Activated CD4-positive, alpha-beta memory T cell treated with anti-CD3 and anti-CD28 coated beads for 36 hours (primary cell): ENCODE results near the gene TNK2. TPM values are rescaled to one million over a fixed set of nuclear protein-coding genes. Genes with fewer than 3 reads are reported as not detected.
"Not testable (repeated sequence)": the region's sequence is repeated elsewhere in the genome, so short reads cannot be mapped to it uniquely, and the experiment has no call there.

ENCODE experiments used
- CTCF ChIA-PET: fragments of 350-600 bp; sonication (Branson Sonifier 250); formaldehyde crosslinking; loops from one replicate; lab custom pipeline; 2021; ENCODE audit warnings: antibody characterized with exemption, inconsistent platforms; lab: Charles Lee
- POLR2A ChIA-PET: fragments of 350-600 bp; sonication (Branson Sonifier 250); formaldehyde crosslinking; loops from one replicate; lab custom pipeline; 2021; ENCODE audit warnings: antibody characterized with exemption; lab: Charles Lee
- DNase-seq: peaks from one replicate; pipeline ENCODE4 v3.0.0-alpha.2; 2020
- H3K27ac Mint-ChIP-seq: one replicate; pipeline ENCODE4 v1.8.0; 2021; ENCODE audit warnings: mixed read lengths
- H3K27me3 Mint-ChIP-seq: one replicate; pipeline ENCODE4 v1.8.0; 2021; ENCODE audit warnings: mixed read lengths
- H3K36me3 Mint-ChIP-seq: one replicate; pipeline ENCODE4 v1.8.0; 2021; ENCODE audit warnings: mixed read lengths
- H3K4me1 Mint-ChIP-seq: one replicate; pipeline ENCODE4 v1.8.0; 2021; ENCODE audit warnings: low read depth, mixed read lengths
- H3K4me3 Mint-ChIP-seq: one replicate; pipeline ENCODE4 v1.8.0; 2021; ENCODE audit warnings: mild to moderate bottlenecking, mixed read lengths
- H3K9me3 Mint-ChIP-seq: one replicate; pipeline ENCODE4 v1.8.0; 2021; ENCODE audit warnings: mixed read lengths
- intact Hi-C: fragments of 100-400 bp; cut with micrococcal nuclease; formaldehyde crosslinking; loops from one replicate; pipeline ENCODE4 v1.15.1; 2023
- microRNA-seq: library from miRNA; unstranded; fragments of <30 nt; microRNA quantifications from one replicate; pipeline ENCODE4 v1.2.0, GENCODE V29; 2022; ENCODE audit warnings: borderline number of aligned reads, borderline microRNAs expressed, borderline replicate concordance
- total RNA-seq, 2 experiments: library from RNA; stranded (reverse); gene quantifications; one replicate each; pipeline ENCODE4 v1.2.3, GENCODE V29; 2021

The TNK2 gene
- total RNA-seq, 2 experiments from 2014 or later = 59.9 to 67.1 TPM

DNA sequence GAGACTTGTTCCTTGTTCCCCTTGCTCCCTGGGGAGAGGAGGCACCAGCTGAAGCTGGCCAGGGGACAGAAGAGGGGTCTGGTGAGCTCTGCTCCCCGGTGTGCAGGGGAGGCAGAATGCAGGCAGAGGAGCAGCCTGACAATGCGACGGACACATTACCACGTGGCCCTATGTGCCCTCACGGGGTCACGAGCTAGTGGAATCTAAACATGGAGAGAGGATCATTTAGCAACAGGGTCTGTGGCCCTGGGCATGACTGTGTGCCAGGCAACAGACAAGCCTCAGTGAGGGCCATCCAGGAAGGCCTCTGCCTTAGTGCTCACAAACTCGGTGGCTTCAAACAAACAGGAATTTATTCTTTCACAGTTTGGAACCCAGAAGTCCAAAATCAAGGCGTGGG lies 88.2 kb downstream of the TNK2 start:
- no peak overlapping the region for H3K27ac Mint-ChIP-seq
- no peaks in the 10 kb centered on the region for H3K36me3 Mint-ChIP-seq
- intact Hi-C loops = no loop called here
- H3K4me1 Mint-ChIP-seq = no peaks in the 10 kb centered on the region
- peaks cover 1% of the 10 kb centered on the region for H3K27me3 Mint-ChIP-seq
- no peak overlapping the region for H3K4me3 Mint-ChIP-seq
- no peak for DNase-seq
- POLR2A ChIA-PET = no interaction called here
- no peaks in the 10 kb centered on the region for H3K9me3 Mint-ChIP-seq
- CTCF ChIA-PET = no interaction called here

DNA sequence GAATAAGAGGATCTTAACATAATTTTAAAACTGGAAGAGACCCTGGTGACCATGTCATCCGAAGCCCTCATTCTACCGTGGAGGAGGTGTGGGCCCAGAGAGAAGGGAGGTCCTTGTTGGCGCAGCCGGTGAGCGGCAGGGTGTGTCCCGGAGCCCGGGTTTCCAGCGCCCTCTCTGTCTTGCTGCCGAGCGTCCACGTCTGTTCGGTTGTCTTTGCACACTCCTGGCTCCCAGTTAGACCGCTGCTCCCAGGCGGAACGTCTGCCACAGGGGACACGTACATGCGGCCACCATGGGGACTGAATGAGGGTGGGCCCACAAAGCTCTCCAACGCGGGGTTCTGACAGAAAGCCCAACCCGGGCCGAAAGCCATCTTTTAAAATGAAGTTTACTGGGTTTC lies 90.0 kb downstream of the TNK2 start:
- ChIA-PET POLR2A (no interaction called here), CTCF (no interaction called here)
- no peak for DNase-seq
- no peak overlapping the region for H3K4me3 Mint-ChIP-seq
- no peaks in the 10 kb centered on the region for H3K4me1 Mint-ChIP-seq
- H3K9me3 Mint-ChIP-seq = no peaks in the 10 kb centered on the region
- peaks cover 1% of the 10 kb centered on the region for H3K27me3 Mint-ChIP-seq
- no peaks in the 10 kb centered on the region for H3K36me3 Mint-ChIP-seq
- intact Hi-C loops = no loop called here
- no peak overlapping the region for H3K27ac Mint-ChIP-seq

DNA sequence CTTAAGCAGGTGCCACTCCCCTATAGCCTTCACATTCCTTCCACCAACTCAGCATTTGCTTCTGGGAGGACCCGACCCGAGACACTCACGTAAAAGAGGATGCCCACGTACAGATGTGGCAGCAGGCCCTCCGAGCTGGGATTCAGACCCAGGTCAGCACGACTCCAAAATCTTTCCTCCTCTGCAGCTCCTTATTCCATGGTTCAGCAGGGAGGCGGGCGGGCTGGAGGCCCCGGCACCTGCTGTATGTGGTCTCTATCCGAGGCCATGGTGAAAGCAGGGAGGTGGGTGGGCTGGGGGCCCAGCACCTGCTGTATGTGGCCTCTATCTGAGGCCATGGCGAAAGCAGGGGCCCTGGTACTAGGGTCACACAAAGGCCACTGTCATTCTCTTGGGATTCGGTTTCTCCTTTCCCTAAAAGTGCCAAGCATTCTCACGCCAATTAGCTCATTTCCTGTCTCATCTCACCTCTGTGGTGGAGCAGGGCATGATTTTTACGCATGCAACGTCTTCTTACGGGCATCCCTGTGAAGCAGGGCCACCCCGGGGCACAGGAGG lies 90.7 kb downstream of the TNK2 start:
- Mint-ChIP-seq H3K36me3 (no peaks in the 10 kb centered on the region), H3K27ac (no peak overlapping the region), H3K4me3 (no peak overlapping the region), H3K27me3 (peaks cover 1% of the 10 kb centered on the region), H3K9me3 (no peaks in the 10 kb centered on the region), H3K4me1 (no peaks in the 10 kb centered on the region)
- CTCF ChIA-PET = no interaction called here
- POLR2A ChIA-PET = no interaction called here
- no peak for DNase-seq
- intact Hi-C loops = no loop called here

DNA sequence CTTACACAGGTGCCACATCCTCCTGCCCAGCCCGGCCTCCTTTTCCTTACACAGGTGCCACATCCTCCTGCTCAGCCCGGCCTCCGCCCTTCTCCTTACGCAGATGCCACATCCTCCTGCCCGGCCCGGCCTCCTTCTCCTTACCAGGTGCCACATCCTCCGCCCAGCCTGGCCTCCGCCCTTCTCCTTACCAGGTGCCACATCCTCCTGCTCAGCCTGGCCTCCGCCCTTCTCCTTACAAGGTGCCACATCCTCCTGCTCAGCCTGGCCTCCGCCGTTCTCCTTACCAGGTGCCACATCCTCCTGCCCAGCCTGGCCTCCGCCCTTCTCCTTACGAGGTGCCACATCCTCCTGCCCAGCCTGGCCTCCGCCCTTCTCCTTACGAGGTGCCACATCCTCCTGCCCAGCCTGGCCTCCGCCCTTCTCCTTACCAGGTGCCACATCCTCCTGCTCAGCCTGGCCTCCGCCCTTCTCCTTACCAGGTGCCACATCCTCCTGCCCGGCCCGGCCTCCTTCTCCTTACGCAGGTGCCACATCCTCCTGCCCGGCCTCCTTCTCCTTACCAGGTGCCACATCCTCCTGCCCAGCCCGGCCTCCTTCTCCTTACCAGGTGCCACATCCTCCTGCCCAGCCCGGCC lies 92.0 kb downstream of the TNK2 start:
- DNase-seq, CTCF ChIA-PET, H3K4me1 Mint-ChIP-seq, POLR2A ChIA-PET, H3K36me3 Mint-ChIP-seq, intact Hi-C loops, H3K4me3 Mint-ChIP-seq, H3K27me3 Mint-ChIP-seq, H3K9me3 Mint-ChIP-seq, H3K27ac Mint-ChIP-seq: not testable (repeated sequence)

DNA sequence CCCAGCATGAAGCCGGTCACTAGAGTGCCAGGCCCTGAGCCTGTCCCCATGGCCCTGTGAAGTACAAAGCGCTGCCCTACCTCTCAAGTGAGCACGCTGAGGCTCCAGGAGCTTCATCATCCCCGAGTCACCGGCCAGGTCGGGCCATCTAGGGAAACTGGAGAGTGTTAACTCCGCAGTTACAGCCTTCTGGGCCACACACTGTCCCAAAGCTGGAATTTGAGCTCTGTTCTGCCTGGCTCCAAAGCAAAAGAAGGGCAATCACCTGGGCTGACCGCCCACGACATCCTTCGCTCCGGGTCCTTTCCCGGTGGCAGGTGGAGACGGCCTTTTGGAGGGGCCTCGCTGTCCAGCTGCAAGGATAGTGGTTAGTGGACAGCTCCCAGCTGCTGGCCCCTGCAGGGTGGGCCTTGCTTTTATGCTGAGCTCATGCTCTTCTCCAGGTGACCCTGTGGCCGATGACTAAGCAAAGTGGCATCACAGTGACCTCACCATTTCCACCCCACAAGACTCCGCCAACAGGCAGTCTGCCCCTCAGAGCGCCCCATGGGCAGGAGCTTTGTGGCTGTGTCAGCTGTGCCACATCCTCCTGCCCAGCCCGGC lies 93.1 kb downstream of the TNK2 start:
- no peak overlapping the region for H3K27ac Mint-ChIP-seq
- no peaks in the 10 kb centered on the region for H3K9me3 Mint-ChIP-seq
- no peaks in the 10 kb centered on the region for H3K36me3 Mint-ChIP-seq
- peaks cover 3% of the 10 kb centered on the region for H3K27me3 Mint-ChIP-seq
- DNase-seq = peak; percentile 47
- intact Hi-C loops = no loop called here
- no peaks in the 10 kb centered on the region for H3K4me1 Mint-ChIP-seq
- no peak overlapping the region for H3K4me3 Mint-ChIP-seq
- POLR2A ChIA-PET = no interaction called here
- CTCF ChIA-PET = interaction anchor here (2.6 kb wide), 1 partner anchor 35 kb away, joined by 11 read pairs; no protein-coding TSS in a partner anchor

DNA sequence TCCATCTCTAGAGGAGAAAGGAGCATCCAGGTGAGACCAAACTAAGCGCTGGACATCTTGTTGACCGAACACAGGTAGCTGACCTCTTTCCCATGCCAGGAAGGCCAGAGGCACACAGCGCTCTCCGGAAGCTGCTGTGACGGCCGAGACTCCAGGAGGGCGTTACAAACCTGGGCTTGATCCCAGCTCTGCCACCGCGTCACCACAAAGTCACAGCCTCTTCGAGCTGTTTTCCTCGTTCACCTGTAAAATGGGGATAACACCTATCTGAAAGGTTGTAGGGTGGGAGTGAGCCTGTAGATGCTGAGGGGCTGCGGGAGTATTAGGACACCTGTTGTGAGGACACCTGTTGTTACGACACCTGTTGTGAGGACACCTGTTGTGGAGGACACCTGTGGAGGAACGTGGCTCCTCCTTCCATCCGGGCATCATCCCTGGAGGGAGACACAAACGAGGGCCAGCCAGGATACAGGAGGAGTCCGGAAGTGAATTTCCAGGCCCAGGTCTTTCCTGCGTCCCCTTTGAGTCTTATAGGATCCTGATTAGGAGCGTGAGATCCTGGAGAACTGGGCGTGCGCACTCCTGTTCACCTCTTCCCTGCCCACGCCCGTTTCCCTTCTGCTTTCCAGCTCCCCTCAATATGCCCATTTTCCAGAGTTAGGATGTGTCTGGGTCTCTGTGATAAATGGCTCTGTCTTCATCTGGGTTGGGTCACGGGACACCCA lies 94.3 kb downstream of the TNK2 start:
- Mint-ChIP-seq H3K27me3 (peaks cover 3% of the 10 kb centered on the region), H3K4me3 (no peak overlapping the region), H3K4me1 (no peaks in the 10 kb centered on the region), H3K9me3 (no peaks in the 10 kb centered on the region), H3K36me3 (no peaks in the 10 kb centered on the region), H3K27ac (no peak overlapping the region)
- intact Hi-C loops = no loop called here
- ChIA-PET CTCF (interaction anchor here (2.6 kb wide), 1 partner anchor 36 kb away, joined by 11 read pairs; no protein-coding TSS in a partner anchor), POLR2A (no interaction called here)
- no peak for DNase-seq

Small RNA genes within 50 kb of the gene (microRNA-seq; reads per million reads assigned to microRNA genes)
- not detected for gene MIR6829

Other genes with a start within 250 kb of the TNK2 start
- gene MUC20, start 187.6 kb downstream of the TNK2 start, total RNA-seq = under 1 TPM; 0.73 to 0.78 TPM
- gene MUC4, start 96.6 kb downstream of the TNK2 start, total RNA-seq = under 1 TPM; 0.15 to 0.24 TPM
- 100 to 1,000 TPM; 341 to 347 TPM for gene TFRC, start 173.5 kb upstream of the TNK2 start, total RNA-seq